GM21447 (cell line): ENCODE results near the gene RIIAD1.

Source experiments
- ATAC-seq: cut with Tn5 transposase; IDR thresholded peaks from one replicate; pipeline ENCODE4 v1.9.1; 2021; ENCODE audit not compliant: unreplicated experiment

RIIAD1 gene

GRCh38 chr1:151710187-151710840, 11.0 kb upstream of the RIIAD1 start:
- no peak for ATAC-seq

GRCh38 chr1:151711044-151711800, 10.1 kb upstream of the RIIAD1 start:
- no peak for ATAC-seq

- ATAC-seq: no peak
Measured at GRCh38 chr1:151711951-151712350, 9.4 kb upstream of the RIIAD1 start.

- ATAC-seq: no peak
Measured at GRCh38 chr1:151713044-151713443, 8.3 kb upstream of the RIIAD1 start.

- no peak for ATAC-seq
Measured at GRCh38 chr1:151713874-151714273, 7.4 kb upstream of the RIIAD1 start.

- ATAC-seq: no peak
Measured at GRCh38 chr1:151714820-151715725, 6.2 kb upstream of the RIIAD1 start.

- ATAC-seq: no peak
Measured at GRCh38 chr1:151715726-151716404, 5.5 kb upstream of the RIIAD1 start.

- no peak for ATAC-seq
Measured at GRCh38 chr1:151716405-151716762, 4.9 kb upstream of the RIIAD1 start.

- no peak for ATAC-seq
Measured at GRCh38 chr1:151716771-151717631, 4.3 kb upstream of the RIIAD1 start, which contains the start of gene CELF3. CELF3 (minus strand) TSS chr1:151716803; CDS start chr1:151716020, 783 bp downstream.

- ATAC-seq: no peak
Measured at GRCh38 chr1:151718011-151718431, 3.3 kb upstream of the RIIAD1 start.

GRCh38 chr1:151718666-151719065, 2.7 kb upstream of the RIIAD1 start:
- no peak for ATAC-seq

- ATAC-seq: no peak
Measured at GRCh38 chr1:151720125-151720524, 1.2 kb upstream of the RIIAD1 start.

- ATAC-seq: no peak
Measured at GRCh38 chr1:151720554-151720953, 768 bp upstream of the RIIAD1 start.

- ATAC-seq: no peak
Measured at GRCh38 chr1:151721788-151722510, 627 bp downstream of the RIIAD1 start.

- ATAC-seq: no peak
Measured at GRCh38 chr1:151723726-151724370, 2.5 kb downstream of the RIIAD1 start.

- no peak for ATAC-seq
Measured at GRCh38 chr1:151728151-151729054, 7.1 kb downstream of the RIIAD1 start.

GRCh38 chr1:151729157-151729965, 8.0 kb downstream of the RIIAD1 start:
- ATAC-seq: no peak
